CD4-positive, alpha-beta T cell treated with Interleukin-17A for 4 hours (primary cell): ENCODE results near the gene EBI3.
"Not testable (repeated sequence)": the region's sequence is repeated elsewhere in the genome, so short reads cannot be mapped to it uniquely, and the experiment has no call there.

ENCODE experiments used
- DNase-seq: peaks from one replicate; pipeline ENCODE4 v3.0.0-alpha.2; 2020; ENCODE audit warnings: mixed read lengths

Gene EBI3

DNA sequence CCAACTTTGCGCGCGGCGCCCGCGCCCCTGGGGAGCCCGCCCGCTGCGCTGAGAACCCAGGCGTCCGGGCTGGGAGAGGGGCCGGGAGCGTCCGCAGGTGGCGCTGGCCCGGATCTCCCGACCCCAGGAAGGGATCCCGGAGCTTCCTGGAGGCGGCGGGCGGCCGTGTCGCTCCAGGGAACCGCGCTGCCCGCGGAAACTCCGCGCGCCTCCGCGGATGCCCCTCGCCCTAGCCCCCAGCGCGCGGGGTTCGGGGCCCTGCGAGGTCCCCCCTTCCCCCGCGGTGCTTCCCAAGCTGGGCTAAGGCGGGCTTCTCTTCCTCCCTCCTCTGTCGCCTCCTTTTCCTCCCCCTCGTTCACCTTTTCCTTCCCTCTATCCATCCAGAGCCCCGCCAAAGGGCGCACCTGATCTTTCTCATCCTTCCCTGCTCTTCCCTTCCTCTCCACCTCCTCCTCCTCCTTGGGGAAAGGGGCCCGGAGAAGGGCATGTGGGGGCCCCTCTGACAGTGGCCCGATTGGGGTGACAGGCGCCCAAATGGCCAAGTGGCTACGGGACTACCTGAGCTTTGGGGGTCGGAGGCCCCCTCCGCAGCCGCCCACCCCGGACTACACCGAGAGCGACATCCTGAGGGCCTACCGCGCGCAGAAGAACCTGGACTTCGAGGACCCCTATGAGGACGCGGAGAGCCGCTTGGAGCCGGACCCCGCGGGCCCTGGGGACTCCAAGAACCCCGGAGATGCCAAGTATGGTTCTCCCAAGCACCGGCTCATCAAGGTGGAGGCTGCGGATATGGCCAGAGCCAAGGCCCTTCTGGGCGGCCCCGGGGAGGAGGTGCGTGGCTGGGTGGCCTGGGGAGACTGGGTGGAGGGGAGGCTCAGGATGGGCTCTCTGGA is 50.5 kb downstream of the EBI3 start:
- DNase-seq, result no peak

DNA sequence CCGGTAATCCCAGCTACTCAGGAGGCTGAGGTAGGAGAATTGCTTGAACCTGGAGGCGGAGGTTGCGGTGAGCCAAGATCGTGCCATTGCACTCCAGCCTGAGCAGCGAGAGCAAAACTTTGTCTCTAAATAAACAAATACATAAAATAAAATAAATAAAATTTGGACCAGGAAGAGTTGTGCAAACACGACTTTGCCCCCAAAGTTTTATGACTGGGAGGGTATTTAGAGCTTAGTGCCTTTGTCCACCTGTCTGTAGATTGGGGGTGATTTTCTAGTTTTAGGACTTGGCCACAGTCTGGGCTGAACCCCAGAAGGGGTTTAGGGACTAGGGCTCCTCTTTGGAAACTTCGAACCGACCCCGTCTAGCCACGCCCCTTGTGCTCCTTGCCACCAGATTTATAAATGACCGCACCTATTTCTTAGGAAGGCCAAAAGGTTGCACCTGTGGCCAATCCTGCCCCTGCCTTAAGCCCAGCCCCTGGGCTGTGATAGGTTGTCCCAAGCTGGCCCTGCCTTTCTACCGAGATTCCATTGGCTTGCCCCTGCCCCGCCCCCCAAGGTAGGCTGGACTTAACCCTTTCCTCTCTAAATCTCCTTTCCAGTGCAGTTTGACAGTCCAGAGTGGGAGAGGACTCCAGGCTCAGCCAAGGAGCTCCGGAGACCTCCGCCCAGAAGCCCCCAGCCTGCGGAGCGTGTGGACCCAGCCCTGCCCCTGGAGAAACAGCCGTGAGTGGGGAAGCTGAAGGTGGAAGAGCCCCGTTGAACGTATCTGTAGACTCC is 55.0 kb downstream of the EBI3 start:
- no peak for DNase-seq

DNA sequence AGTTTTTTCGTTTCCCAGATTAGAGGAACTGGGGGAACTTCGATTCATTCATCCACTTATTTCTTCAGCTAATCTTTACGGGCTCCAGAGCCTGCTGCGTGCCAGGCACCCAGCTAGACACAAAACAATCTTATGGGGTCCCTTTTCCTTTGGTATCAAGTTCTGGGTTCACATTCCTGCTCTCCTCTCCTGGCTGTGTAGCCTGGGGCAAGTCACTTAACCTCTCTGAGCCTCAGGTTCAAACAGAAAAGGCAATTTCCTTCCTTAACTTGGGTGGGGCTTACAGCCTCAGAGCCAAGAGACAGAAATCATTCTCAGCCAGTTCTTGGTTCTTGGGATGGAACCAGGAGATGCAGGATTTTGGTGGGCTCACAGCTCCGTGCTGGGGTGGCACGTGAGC is 55.7 kb downstream of the EBI3 start:
- no peak for DNase-seq

DNA sequence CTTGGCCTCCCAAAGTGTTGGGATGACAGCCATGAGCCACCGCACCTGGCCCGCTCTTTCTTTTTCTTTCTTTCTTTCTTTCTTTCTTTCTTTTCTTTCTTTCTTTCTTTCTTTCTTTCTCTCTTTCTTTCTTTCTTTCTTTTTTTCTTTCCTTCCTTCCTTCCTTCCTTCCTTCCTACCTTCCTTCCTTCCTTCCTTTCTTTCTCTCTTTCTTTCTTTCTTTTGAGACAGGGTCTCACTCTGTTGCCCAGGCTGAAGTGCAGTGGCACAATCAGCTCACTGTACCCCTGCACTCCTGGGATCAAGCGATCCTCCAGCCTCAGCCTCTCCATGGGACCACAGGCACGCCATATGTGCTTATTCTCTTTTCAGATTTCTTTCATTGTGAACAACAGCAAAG is 56.8 kb downstream of the EBI3 start:
- not testable (repeated sequence) for DNase-seq
